ENCODE data around the gene FRAS1.

DNA sequence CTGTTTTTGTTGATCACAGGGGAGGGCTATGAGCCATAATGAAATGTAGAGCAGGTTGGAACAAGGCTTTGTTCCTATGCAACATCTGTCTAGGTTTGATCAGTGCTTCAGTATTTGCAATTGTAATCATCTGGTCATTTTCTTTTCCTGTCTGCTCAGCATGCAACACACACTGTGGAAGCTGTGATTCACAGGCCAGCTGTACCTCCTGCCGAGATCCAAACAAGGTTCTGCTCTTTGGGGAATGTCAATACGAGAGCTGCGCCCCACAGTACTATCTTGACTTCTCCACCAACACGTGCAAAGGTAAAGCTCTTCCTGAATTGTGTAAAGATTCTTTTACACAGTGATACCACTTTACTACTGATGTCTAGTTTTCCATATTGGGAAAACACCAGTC lies 312.6 kb downstream of the FRAS1 start:
- TF ChIP-seq POLR2AphosphoS5 (IDR thresholded peaks at IDR 0.05; ENCODE audit: low read depth, low read length): no peak
- no peak for TF ChIP-seq POLR2A (IDR thresholded peaks at IDR 0.05; ENCODE audit: low read depth, low read length)
- TF ChIP-seq POU2F2 (IDR thresholded peaks at IDR 0.05; ENCODE audit: low read depth, low read length): no peak
- no peak for TF ChIP-seq PAX5 (IDR thresholded peaks at IDR 0.05; ENCODE audit: insufficient read depth, low read length, severe bottlenecking)

Data from GM12891 (cell line).